PC-3 (cell line): ENCODE measurements around the gene WDR11. TPM values are rescaled to one million over a fixed set of nuclear protein-coding genes. Genes with fewer than 3 reads are reported as not detected.

Source experiments
- ATAC-seq: fragments of 200-7000 bp; cut with Tn5 transposase; 2 replicates; pipeline ENCODE4 v1.9.1; 2020; ENCODE audit warnings: mild to moderate bottlenecking, moderate library complexity
- BruUV-seq: library from RNA; stranded (reverse); fragments of 400-500 nt; replicated peaks from 2 replicates; lab custom pipeline; 2021; lab: Mats Ljungman, UMichigan
- CTCF ChIA-PET: fragments of 300-600 bp; sonication (Branson Sonifier 250); formaldehyde crosslinking; loops from one replicate; lab custom pipeline; 2022; ENCODE audit warnings: antibody characterized with exemption; lab: Charles Lee
- POLR2A ChIA-PET: fragments of 300-600 bp; sonication (Branson Sonifier 250); formaldehyde crosslinking; loops from one replicate; lab custom pipeline; 2022; ENCODE audit warnings: antibody characterized with exemption; ENCODE audit not compliant: unreplicated experiment; lab: Charles Lee
- DNase-seq: peaks from one replicate; pipeline ENCODE4 v3.0.0-alpha.2; 2015
- H2AFZ ChIP-seq: fragments of 300-600 bp; sonication (generic); 2 replicates; pipeline ENCODE4 v1.6.0; 2016; ENCODE audit warnings: antibody characterized with exemption, low read length
- H3F3A ChIP-seq: fragments of 300-600 bp; sonication (generic); one replicate; pipeline ENCODE4 v1.6.0; 2017; ENCODE audit warnings: antibody characterized with exemption, low read length, control low read depth, mild to moderate bottlenecking; ENCODE audit not compliant: unreplicated experiment
- H3K27ac ChIP-seq: fragments of 300-600 bp; sonication (generic); 2 replicates; pipeline ENCODE4 v1.5.1; 2016; ENCODE audit warnings: mild to moderate bottlenecking, low read length
- H3K27me3 ChIP-seq: fragments of 300-600 bp; sonication (generic); 2 replicates; pipeline ENCODE4 v1.6.1; 2016; ENCODE audit warnings: low read length, mixed read lengths
- H3K36me3 ChIP-seq: fragments of 300-600 bp; sonication (generic); 2 replicates; pipeline ENCODE4 v1.6.1; 2016; ENCODE audit warnings: low read depth, mixed run types, low read length, mixed read lengths
- H3K4me1 ChIP-seq: fragments of 300-600 bp; sonication (generic); 2 replicates; pipeline ENCODE4 v1.5.1; 2016; ENCODE audit warnings: low read length; ENCODE audit not compliant: insufficient read depth
- H3K4me2 ChIP-seq: fragments of 300-600 bp; sonication (generic); 2 replicates; pipeline ENCODE4 v1.6.0; 2016; ENCODE audit warnings: low read length
- H3K4me3 ChIP-seq: fragments of 300-600 bp; sonication (generic); 2 replicates; pipeline ENCODE4 v1.5.1; 2016; ENCODE audit warnings: mild to moderate bottlenecking, low read length, mixed read lengths
- H3K79me2 ChIP-seq: fragments of 300-600 bp; sonication (generic); 2 replicates; pipeline ENCODE4 v1.6.1; 2017; ENCODE audit warnings: low read length, mixed read lengths
- H3K9ac ChIP-seq: fragments of 300-600 bp; sonication (generic); 2 replicates; pipeline ENCODE4 v1.6.0; 2016; ENCODE audit warnings: mild to moderate bottlenecking, low read length
- H3K9me2 ChIP-seq: fragments of 300-600 bp; sonication (generic); replicated peaks from 2 replicates; pipeline ENCODE4 v1.6.1; 2016; ENCODE audit warnings: mixed run types, low read length, mixed read lengths
- H3K9me3 ChIP-seq: fragments of 300-600 bp; sonication (generic); 2 replicates; pipeline ENCODE4 v1.6.1; 2016; ENCODE audit warnings: low read length, mixed read lengths
- H4K20me1 ChIP-seq: fragments of 300-600 bp; sonication (generic); 2 replicates; pipeline ENCODE4 v1.6.1; 2016; ENCODE audit warnings: low read length, mixed read lengths
- CTCF ChIP-seq: fragments of 300-600 bp; sonication (generic); conservative IDR thresholded peaks from 2 replicates; pipeline ENCODE4 v1.5.1; 2017; ENCODE audit warnings: antibody characterized with exemption, low read depth, mild to moderate bottlenecking, low read length
- EZH2 ChIP-seq: fragments of 300-600 bp; sonication (generic); IDR thresholded peaks from one replicate; pipeline ENCODE4 v1.6.1; 2017; ENCODE audit warnings: antibody characterized with exemption, mild to moderate bottlenecking, low read length; ENCODE audit not compliant: unreplicated experiment
- EZH2phosphoT487 ChIP-seq: fragments of 300-600 bp; sonication (generic); IDR thresholded peaks from 2 replicates; pipeline ENCODE4 v1.6.1; 2018; ENCODE audit warnings: mild to moderate bottlenecking, antibody characterized with exemption, low read length, borderline replicate concordance
- intact Hi-C: fragments of 100-400 bp; cut with micrococcal nuclease; formaldehyde crosslinking; loops from 2 replicates; pipeline ENCODE4 v1.9.0; 2023
- total RNA-seq: library from RNA; depleted of rRNA; stranded (reverse); fragments of >200 nt; gene quantifications from 2 replicates; pipeline ENCODE4 v1.2.3, GENCODE V29; 2014

The WDR11 gene
- total RNA-seq, 1 experiment from 2014 or later = 37.5 TPM

GRCh38 chr10:120949609-120950031 lies 98.5 kb downstream of the WDR11 start:
- BruUV-seq = no TSS peak
- TF ChIP-seq EZH2 (no peak), CTCF (no peak), EZH2phosphoT487 (no peak)
- Histone ChIP-seq H3K36me3 (no peaks in the 10 kb centered on the region), H3K4me3 (no peak overlapping the region), H3F3A (no peaks in the 10 kb centered on the region), H3K4me1 (no peaks in the 10 kb centered on the region), H3K9ac (no peak overlapping the region), H3K27me3 (peaks cover 26% of the 10 kb centered on the region), H3K4me2 (no peak overlapping the region), H2AFZ (no peak overlapping the region), H3K79me2 (no peaks in the 10 kb centered on the region), H3K9me2 (no peaks in the 10 kb centered on the region), H3K27ac (no peak overlapping the region), H4K20me1 (no peaks in the 10 kb centered on the region), H3K9me3 (no peaks in the 10 kb centered on the region)
- intact Hi-C loops = loop anchor here (5.0 kb wide), 1 partner anchor 953 kb away; no protein-coding TSS in a partner anchor
- ChIA-PET CTCF (interaction anchor here (0.6 kb wide), 1 partner anchor 1447 kb away, joined by 8 read pairs; no protein-coding TSS in a partner anchor), POLR2A (no interaction called here)
- ATAC-seq (no peak), DNase-seq (no peak)

GRCh38 chr10:120950051-120950561 lies 98.9 kb downstream of the WDR11 start:
- Histone ChIP-seq H2AFZ (no peak overlapping the region), H3K9me3 (no peaks in the 10 kb centered on the region), H3K36me3 (no peaks in the 10 kb centered on the region), H4K20me1 (no peaks in the 10 kb centered on the region), H3K27me3 (peaks cover 26% of the 10 kb centered on the region), H3K9ac (no peak overlapping the region), H3K27ac (no peak overlapping the region), H3K4me1 (no peaks in the 10 kb centered on the region), H3K4me3 (no peak overlapping the region), H3K79me2 (no peaks in the 10 kb centered on the region), H3K9me2 (no peaks in the 10 kb centered on the region), H3K4me2 (no peak overlapping the region), H3F3A (no peaks in the 10 kb centered on the region)
- BruUV-seq = no TSS peak
- POLR2A ChIA-PET = no interaction called here
- DNase-seq (no peak), ATAC-seq (no peak)
- CTCF ChIA-PET = no interaction called here
- intact Hi-C loops = no loop called here
- TF ChIP-seq EZH2 (no peak), EZH2phosphoT487 (no peak), CTCF (no peak)

GRCh38 chr10:120951288-120951687 lies 100.1 kb downstream of the WDR11 start:
- no peak for ATAC-seq
- H3K36me3 ChIP-seq = no peaks in the 10 kb centered on the region
- CTCF ChIA-PET = no interaction called here

More at GRCh38 chr10:120951288-120951687, 100.1 kb downstream of the WDR11 start:
- TF ChIP-seq CTCF (no peak), EZH2 (no peak), EZH2phosphoT487 (no peak)
- H3K27ac ChIP-seq = no peak overlapping the region
- H3K27me3 ChIP-seq = peaks cover 26% of the 10 kb centered on the region
- POLR2A ChIA-PET = no interaction called here
- DNase-seq = no peak
- no peaks in the 10 kb centered on the region for H3K79me2 ChIP-seq
- no peaks in the 10 kb centered on the region for H3K4me1 ChIP-seq
- no peaks in the 10 kb centered on the region for H3F3A ChIP-seq
- intact Hi-C loops = no loop called here
- no peaks in the 10 kb centered on the region for H3K9me3 ChIP-seq
- no peaks in the 10 kb centered on the region for H3K9me2 ChIP-seq
- BruUV-seq = no TSS peak
- H2AFZ ChIP-seq = no peak overlapping the region
- H4K20me1 ChIP-seq = no peaks in the 10 kb centered on the region
- no peak overlapping the region for H3K4me3 ChIP-seq
- H3K9ac ChIP-seq = no peak overlapping the region
- no peak overlapping the region for H3K4me2 ChIP-seq
